LNCaP clone FGC (cell line): ENCODE data around the gene PDLIM4.

ENCODE experiments used
- DNase-seq: peaks from one replicate; pipeline ENCODE4 v3.0.0-alpha.2; 2011; ENCODE audit warnings: low read depth
- H3K4me3 ChIP-seq: 2 replicates; pipeline ENCODE4 v1.5.1; 2011; ENCODE audit warnings: mild to moderate bottlenecking, low read depth, low read length, control low read depth
- TF ChIP-seq, protein P1 (sequence below): IDR thresholded peaks from 2 replicates; pipeline ENCODE4 v1.5.1; 2012; ENCODE audit warnings: mild to moderate bottlenecking; ENCODE audit not compliant: control insufficient read depth, insufficient read depth; ENCODE audit errors: extremely low read depth

Gene PDLIM4

DNA sequence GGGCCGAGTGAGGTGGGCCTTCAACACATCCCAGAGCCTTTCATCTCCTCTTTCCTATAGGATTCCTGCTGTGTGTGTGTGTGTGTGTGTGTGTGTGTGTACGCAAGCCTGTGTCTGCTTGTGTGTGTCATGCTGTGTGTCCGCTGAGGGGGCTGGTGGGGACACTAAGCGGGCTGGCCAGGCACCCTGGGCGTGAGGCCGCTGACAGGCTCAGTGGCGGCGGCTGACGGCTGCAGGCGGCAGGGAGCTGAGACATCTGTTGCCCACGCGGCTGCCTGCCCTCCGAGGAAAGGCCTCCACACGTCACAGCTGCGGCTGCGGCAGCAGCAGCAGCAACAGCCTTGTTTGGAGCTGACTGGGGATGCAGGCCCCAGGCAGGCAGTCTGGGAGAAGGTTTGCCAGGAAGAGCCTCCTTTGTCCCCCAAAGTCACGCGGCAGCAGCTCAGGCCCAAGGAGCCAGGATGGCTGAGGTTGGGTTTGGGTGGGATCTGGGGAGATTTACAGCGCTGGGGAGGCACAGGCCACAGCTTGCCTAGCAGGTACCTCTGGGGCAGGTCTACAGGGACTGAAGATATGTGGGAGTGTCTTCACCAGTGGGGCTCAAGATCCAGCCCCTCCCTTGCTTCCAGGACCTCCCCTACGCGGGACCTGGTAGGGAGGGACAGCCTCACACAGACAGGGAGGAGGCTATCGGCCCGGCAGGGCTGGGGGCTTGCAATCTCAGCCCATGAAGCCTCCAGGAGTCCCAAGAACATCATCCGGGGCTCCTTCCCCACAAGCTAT is 1.8 kb downstream of the PDLIM4 start:
- TF ChIP-seq, protein P1, sequence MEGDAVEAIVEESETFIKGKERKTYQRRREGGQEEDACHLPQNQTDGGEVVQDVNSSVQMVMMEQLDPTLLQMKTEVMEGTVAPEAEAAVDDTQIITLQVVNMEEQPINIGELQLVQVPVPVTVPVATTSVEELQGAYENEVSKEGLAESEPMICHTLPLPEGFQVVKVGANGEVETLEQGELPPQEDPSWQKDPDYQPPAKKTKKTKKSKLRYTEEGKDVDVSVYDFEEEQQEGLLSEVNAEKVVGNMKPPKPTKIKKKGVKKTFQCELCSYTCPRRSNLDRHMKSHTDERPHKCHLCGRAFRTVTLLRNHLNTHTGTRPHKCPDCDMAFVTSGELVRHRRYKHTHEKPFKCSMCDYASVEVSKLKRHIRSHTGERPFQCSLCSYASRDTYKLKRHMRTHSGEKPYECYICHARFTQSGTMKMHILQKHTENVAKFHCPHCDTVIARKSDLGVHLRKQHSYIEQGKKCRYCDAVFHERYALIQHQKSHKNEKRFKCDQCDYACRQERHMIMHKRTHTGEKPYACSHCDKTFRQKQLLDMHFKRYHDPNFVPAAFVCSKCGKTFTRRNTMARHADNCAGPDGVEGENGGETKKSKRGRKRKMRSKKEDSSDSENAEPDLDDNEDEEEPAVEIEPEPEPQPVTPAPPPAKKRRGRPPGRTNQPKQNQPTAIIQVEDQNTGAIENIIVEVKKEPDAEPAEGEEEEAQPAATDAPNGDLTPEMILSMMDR = no peak
- no peak overlapping the region for H3K4me3 ChIP-seq
- no peak for DNase-seq

DNA sequence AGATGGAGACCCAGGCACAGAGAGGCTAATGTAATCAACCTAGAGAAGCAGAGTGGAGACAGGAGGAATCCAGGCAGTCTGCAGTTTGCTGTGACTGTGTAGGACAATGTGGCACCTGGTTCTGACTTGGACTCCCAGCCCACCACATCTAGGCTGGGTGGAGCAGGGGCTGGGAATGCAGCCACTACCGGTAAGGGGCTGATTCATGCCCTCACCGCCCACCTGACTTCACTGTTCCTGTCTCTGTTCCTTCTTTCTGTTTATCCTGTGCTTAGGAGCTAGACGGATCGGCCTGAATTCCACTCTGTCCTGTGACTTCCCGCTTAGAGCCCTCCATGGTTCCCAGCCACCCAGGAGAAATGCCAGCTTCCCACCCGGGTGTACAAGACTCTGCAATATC is 2.6 kb downstream of the PDLIM4 start:
- no peak for DNase-seq
- H3K4me3 ChIP-seq = no peak overlapping the region
- TF ChIP-seq, protein P1 = no peak

DNA sequence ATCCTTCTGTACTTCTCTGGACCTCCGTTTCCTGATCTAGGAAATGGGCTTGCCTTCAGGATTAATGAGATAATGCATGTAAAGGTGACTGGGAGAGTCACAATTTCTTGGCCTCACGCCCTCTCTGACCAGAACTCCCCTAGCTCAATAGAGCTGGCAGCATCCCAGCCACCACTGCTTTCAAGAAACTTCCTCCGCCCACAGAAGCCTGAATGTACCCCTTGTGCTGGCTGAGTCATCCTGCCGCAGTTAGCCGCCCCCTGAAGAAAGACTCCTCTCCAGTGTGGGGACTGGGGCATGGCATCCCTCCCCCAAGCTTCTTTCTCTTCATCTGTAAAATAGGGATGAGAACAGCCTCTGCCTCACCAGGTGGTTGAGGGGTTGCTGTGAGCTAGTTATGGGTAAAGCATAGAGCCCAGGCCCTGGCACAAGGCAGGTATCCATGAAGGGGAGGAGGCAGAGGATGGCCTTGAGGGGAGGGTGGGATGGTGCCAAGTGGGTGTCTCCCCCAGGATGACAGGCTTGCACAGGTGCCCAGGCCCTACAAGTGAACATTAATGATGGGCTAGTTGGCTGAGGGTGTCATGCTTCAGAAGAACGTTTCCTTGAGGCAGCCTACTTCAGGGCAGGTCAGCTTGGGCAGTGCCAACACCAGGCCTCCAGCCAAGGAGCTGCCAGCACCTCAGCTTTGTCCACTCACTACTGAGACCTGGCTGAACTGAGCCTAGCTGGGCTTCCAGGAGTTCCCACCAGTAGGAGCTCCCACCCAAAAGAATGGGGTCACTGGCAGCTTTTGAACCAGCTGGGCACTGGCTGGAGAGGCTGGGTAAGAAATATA is 3.4 kb downstream of the PDLIM4 start:
- DNase-seq = no peak
- TF ChIP-seq, protein P1 = no peak
- no peak overlapping the region for H3K4me3 ChIP-seq

- no peak for DNase-seq
- TF ChIP-seq, protein P1 = no peak
- no peak overlapping the region for H3K4me3 ChIP-seq
Observed at GRCh38 chr5:132261881-132262845, 4.7 kb downstream of the PDLIM4 start.

DNA sequence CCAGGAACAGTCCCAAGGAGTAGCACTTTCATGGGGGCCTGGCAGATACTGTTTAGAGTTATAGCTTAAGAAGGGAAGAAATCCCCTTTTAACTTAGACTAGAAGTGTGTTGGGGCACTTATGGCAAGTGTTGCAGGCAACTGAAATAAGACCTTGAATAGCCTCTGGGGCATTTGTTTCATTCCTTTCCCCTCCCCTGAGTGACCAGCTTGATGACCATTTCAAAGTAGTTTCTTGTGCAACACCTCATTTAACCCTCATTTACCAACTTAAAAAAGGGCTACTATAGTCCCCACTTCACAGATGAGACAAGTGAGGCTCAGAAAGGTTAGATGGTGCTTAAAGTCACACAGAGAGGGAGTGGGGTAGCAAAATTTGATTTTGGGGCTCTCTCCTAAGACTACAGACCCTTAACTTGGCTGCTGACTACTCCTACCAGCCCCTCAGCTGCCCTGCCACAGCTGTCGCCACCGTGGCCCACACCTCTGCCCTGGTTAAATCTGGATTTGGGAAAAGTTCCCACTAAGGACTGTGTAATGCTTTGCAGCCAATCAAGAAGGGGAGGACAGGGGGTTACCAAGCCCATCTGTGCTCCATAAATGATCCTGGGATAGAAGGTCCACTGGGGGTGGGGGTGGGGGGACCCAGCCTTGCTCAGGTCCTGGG is 5.5 kb downstream of the PDLIM4 start:
- DNase-seq = no peak
- TF ChIP-seq, protein P1 = no peak
- no peak overlapping the region for H3K4me3 ChIP-seq
